Neuronal stem cell (in vitro differentiated cells): Measurements from ENCODE around the gene ALOX15B.

Experiments used
- DNase-seq: peaks from one replicate; pipeline ENCODE4 v3.0.0-alpha.2; 2013; ENCODE audit warnings: low spot score
- H2AFZ ChIP-seq: one replicate; pipeline ENCODE4 v1.6.1; 2013; ENCODE audit warnings: mild to moderate bottlenecking, low read length, inconsistent platforms
- H2AK5ac ChIP-seq: 2 replicates; pipeline ENCODE4 v1.6.1; 2013; ENCODE audit warnings: low read depth, mild to moderate bottlenecking, inconsistent platforms, low read length, moderate library complexity, mixed read lengths
- H2BK120ac ChIP-seq: 2 replicates; pipeline ENCODE4 v1.6.1; 2013; ENCODE audit warnings: low read depth, mild to moderate bottlenecking, inconsistent platforms, low read length, moderate library complexity, mixed read lengths
- H2BK12ac ChIP-seq: one replicate; pipeline ENCODE4 v1.6.1; 2013; ENCODE audit warnings: low read length, inconsistent platforms
- H2BK15ac ChIP-seq: 2 replicates; pipeline ENCODE4 v1.6.1; 2013; ENCODE audit warnings: mild to moderate bottlenecking, low read length, inconsistent platforms, mixed read lengths
- H2BK5ac ChIP-seq: one replicate; pipeline ENCODE4 v1.6.1; 2013; ENCODE audit warnings: inconsistent platforms, mild to moderate bottlenecking, low read length, moderate library complexity
- H3K14ac ChIP-seq: one replicate; pipeline ENCODE4 v1.6.1; 2013; ENCODE audit warnings: low read length, inconsistent platforms
- H3K18ac ChIP-seq: 2 replicates; pipeline ENCODE4 v1.6.1; 2013; ENCODE audit warnings: low read length, inconsistent platforms
- H3K23ac ChIP-seq: 2 replicates; pipeline ENCODE4 v1.6.1; 2013; ENCODE audit warnings: low read depth, mild to moderate bottlenecking, mixed read lengths, low read length, inconsistent platforms; ENCODE audit not compliant: poor library complexity
- H3K27ac ChIP-seq: replicated peaks from 3 replicates; pipeline ENCODE4 v1.5.1; 2013; ENCODE audit warnings: low read length, inconsistent platforms
- H3K27me3 ChIP-seq, 3 experiments: 2 replicates each; pipeline ENCODE4 v1.6.1; 2013; ENCODE audit warnings: low read length in 3 of 3, mild to moderate bottlenecking in 2 of 3, inconsistent platforms in 1 of 3, low read depth in 1 of 3, mixed read lengths in 1 of 3, moderate library complexity in 1 of 3; ENCODE audit not compliant: control insufficient read depth in 3 of 3, insufficient read depth in 3 of 3
- H3K36me3 ChIP-seq, 2 donors: replicated peaks in 1 of 2; 2 replicates each; pipeline ENCODE4 v1.6.1; 2013; ENCODE audit warnings: low read length in 2 of 2; ENCODE audit not compliant: control insufficient read depth in 2 of 2, insufficient read depth in 2 of 2
- H3K4ac ChIP-seq: 2 replicates; pipeline ENCODE4 v1.6.1; 2013; ENCODE audit warnings: inconsistent platforms, mild to moderate bottlenecking, low read length, moderate library complexity
- H3K4me1 ChIP-seq, 2 donors: 1 replicate in 1 of 2; 2 replicates in 1 of 2; pipeline ENCODE4 v1.6.1; 2013; ENCODE audit warnings: low read length in 2 of 2, low read depth in 1 of 2; ENCODE audit not compliant: control insufficient read depth in 2 of 2, insufficient read depth in 1 of 2
- H3K4me2 ChIP-seq: one replicate; pipeline ENCODE4 v1.6.1; 2013; ENCODE audit warnings: mild to moderate bottlenecking, low read length, inconsistent platforms; ENCODE audit not compliant: insufficient read depth, poor library complexity, severe bottlenecking
- H3K4me3 ChIP-seq, 2 donors: 2 replicates each; pipeline ENCODE4 v1.5.1; 2013; ENCODE audit warnings: low read length in 2 of 2, mild to moderate bottlenecking in 2 of 2, inconsistent platforms in 1 of 2, moderate library complexity in 1 of 2
- H3K79me1 ChIP-seq: one replicate; pipeline ENCODE4 v1.6.1; 2013; ENCODE audit warnings: low read depth, mild to moderate bottlenecking, inconsistent platforms, low read length, moderate library complexity
- H3K9ac ChIP-seq: one replicate; pipeline ENCODE4 v1.6.1; 2013; ENCODE audit warnings: mild to moderate bottlenecking, low read depth, low read length, inconsistent platforms; ENCODE audit not compliant: poor library complexity
- H3K9me3 ChIP-seq, 2 donors: replicated peaks in 1 of 2; 2 replicates each; pipeline versions ENCODE3 to v1.6.1; 2013; ENCODE audit warnings: low read length in 2 of 2, mild to moderate bottlenecking in 2 of 2, inconsistent platforms in 1 of 2, low read depth in 1 of 2, mixed read lengths in 1 of 2, moderate library complexity in 1 of 2; ENCODE audit not compliant: control insufficient read depth in 2 of 2, insufficient read depth in 1 of 2
- H4K8ac ChIP-seq: one replicate; pipeline ENCODE4 v1.6.1; 2013; ENCODE audit warnings: low read depth, mild to moderate bottlenecking, inconsistent platforms, low read length, moderate library complexity
- H4K91ac ChIP-seq: one replicate; pipeline ENCODE4 v1.6.1; 2013; ENCODE audit warnings: low read length, low read depth, mild to moderate bottlenecking, inconsistent platforms; ENCODE audit not compliant: poor library complexity
- WGBS, 2 donors: extraction: QIAGEN DNeasy Blood & Tissue Kit; methylation state at CpG; one replicate each; pipeline ENCODE4 v1.1.7; 2013; ENCODE audit warnings: missing lambda C conversion rate in 2 of 2, mixed read lengths in 1 of 2; ENCODE audit not compliant: insufficient read length in 2 of 2, insufficient replicate concordance in 1 of 2; ENCODE audit errors: extremely low coverage in 2 of 2; 5-methylcytosine and 5-hydroxymethylcytosine counted together

Gene ALOX15B

DNA sequence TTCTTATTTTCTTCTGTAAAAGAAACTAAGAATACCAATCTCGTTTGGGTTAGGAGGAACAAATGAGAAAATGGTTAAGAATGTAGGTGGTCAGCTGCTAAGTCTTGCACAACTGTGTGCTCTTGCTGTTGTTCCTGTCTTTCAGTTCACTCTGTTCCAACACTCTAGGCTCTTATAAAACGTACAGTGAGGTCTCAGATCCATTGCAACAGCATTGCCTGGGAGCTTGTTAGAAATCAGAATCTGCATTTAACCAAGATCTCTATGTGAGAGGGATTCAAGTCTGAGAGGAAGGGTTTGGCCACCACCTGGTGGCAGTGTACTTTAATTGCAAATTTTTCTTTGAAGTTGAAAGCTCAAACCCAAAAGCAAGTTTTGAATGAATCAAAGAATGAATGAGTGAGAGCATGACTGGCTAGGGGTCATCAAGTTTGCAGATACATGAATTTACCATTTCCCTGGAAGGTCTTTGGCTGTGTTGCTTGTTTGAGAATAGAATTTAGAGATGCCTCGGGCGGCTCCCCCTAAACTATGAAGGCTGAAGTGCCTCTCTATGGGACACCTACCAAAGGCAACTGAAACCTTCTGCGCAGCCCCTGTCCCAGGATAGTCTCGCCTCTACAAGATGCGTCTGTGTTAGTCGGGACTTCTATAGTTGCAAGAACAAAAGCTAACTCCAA, 2.5 kb downstream of the ALOX15B start:
- Histone ChIP-seq H3K23ac (no peak overlapping the region), H2AFZ (no peak overlapping the region), H4K91ac (no peak overlapping the region), H3K36me3 (no peaks in the 10 kb centered on the region), H3K18ac (no peak overlapping the region), H3K27ac (no peak overlapping the region), H2BK12ac (no peak overlapping the region), H3K79me1 (no peaks in the 10 kb centered on the region), H3K14ac (no peak overlapping the region), H3K4me3 (no peak overlapping the region), H3K9me3 (peaks cover 0 to 2% of the 10 kb centered on the region in 2 donors), H2AK5ac (no peak overlapping the region), H3K4ac (no peak overlapping the region), H4K8ac (no peak overlapping the region), H2BK15ac (no peak overlapping the region), H3K4me2 (no peak overlapping the region), H2BK120ac (no peak overlapping the region), H3K9ac (no peak overlapping the region), H3K27me3 (peaks cover 2 to 20% (median 18%) of the 10 kb centered on the region in 3 experiments), H3K4me1 (peaks cover 0 to 8% of the 10 kb centered on the region in 2 donors), H2BK5ac (no peak overlapping the region)
- WGBS, 2 donors, result no CpG with 5 or more reads among the region's 8 CpGs
- DNase-seq, result peak; percentile 38

DNA sequence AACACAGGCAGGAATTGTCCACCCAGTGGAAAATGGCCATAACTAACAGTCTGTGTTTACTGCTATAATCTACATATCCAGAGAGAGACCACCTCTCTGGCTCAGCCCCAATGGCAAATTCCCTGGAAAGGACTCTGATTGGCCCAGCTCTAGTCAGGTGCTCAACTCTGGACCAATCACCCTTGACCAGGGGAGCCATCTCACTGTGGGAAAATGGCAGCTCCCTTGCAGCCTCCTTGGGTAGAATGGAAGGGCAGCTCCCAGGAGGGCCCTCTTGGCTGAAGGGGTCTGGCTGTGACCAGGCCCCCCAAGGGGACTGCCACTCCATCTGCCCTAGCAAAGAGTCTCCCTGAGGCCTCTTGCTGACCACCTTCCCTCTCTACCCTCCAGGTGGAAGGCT, 3.1 kb downstream of the ALOX15B start:
- H3K27ac ChIP-seq, result no peak overlapping the region
- H3K4me1 ChIP-seq, result peaks cover 0 to 8% of the 10 kb centered on the region in 2 donors
- peaks cover 2 to 26% (median 18%) of the 10 kb centered on the region in 3 experiments for H3K27me3 ChIP-seq
- no peak overlapping the region for H3K9ac ChIP-seq
- H3K9me3 ChIP-seq, result peaks cover 0 to 2% of the 10 kb centered on the region in 2 donors
- no peak for DNase-seq
- no peak overlapping the region for H2BK120ac ChIP-seq
- no peak overlapping the region for H2BK15ac ChIP-seq
- H3K36me3 ChIP-seq, result no peaks in the 10 kb centered on the region
- no peak overlapping the region for H4K91ac ChIP-seq
- no peak overlapping the region for H3K4me2 ChIP-seq
- H3K14ac ChIP-seq, result no peak overlapping the region
- H2AFZ ChIP-seq, result no peak overlapping the region
- no peak overlapping the region for H3K4me3 ChIP-seq
- no peak overlapping the region for H2BK12ac ChIP-seq
- H3K4ac ChIP-seq, result no peak overlapping the region
- H3K79me1 ChIP-seq, result no peaks in the 10 kb centered on the region
- H3K23ac ChIP-seq, result no peak overlapping the region
- H2BK5ac ChIP-seq, result no peak overlapping the region
- H3K18ac ChIP-seq, result no peak overlapping the region
- no peak overlapping the region for H4K8ac ChIP-seq
- no peak overlapping the region for H2AK5ac ChIP-seq

DNA sequence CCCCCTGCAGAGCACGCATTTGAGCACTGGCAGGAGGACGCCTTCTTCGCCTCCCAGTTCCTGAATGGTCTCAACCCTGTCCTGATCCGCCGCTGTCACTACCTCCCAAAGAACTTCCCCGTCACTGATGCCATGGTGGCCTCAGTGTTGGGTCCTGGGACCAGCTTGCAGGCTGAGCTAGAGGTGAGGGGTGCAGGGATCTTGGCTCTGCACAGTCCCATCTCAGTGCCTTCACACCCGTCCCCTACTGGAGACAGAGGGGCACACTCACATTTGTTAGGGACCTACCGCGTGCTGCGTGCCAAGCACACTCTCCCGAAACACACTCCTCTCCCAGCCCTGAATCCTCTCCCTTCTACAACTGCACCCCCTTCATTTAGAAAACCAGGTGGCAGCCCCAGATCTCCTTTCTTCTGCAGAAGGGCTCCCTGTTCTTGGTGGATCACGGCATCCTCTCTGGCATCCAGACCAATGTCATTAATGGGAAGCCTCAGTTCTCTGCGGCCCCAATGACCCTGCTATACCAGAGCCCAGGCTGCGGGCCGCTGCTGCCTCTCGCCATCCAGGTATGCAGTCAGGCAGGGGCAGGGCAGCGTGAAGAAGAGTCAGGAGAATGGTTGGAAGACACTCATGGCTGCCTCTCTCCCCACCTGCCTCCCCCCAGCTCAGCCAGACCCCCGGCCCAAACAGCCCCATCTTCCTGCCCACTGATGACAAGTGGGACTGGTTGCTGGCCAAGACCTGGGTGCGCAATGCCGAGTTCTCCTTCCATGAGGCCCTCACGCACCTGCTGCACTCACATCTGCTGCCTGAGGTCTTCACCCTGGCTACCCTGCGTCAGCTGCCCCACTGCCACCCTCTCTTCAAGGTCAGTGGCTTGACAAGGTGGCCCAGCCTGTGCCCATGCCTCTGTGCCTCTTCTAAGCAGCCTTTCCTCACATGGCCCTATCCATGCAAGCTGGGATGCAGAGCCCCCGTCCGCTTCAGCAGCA, 6.3 kb downstream of the ALOX15B start:
- no CpG with 5 or more reads among the region's 24 CpGs for WGBS, 2 donors
- Histone ChIP-seq H3K4me2 (no peak overlapping the region), H3K18ac (peak overlapping the region; percentile 35), H3K4me1 (peaks cover 0 to 2% of the 10 kb centered on the region in 2 donors), H3K4ac (no peak overlapping the region), H2AFZ (no peak overlapping the region), H3K9me3 (no peaks in the 10 kb centered on the region), H3K4me3 (no peak overlapping the region), H2BK120ac (no peak overlapping the region), H3K14ac (no peak overlapping the region), H4K91ac (no peak overlapping the region), H2BK15ac (peak overlapping the region; percentile 72), H3K36me3 (no peaks in the 10 kb centered on the region), H3K9ac (peak overlapping the region; percentile 50), H3K27me3 (peaks cover 0 to 49% (median 6%) of the 10 kb centered on the region in 3 experiments), H3K23ac (peak overlapping the region; percentile 30), H3K79me1 (no peaks in the 10 kb centered on the region), H4K8ac (peak overlapping the region; percentile 99), H2AK5ac (peak overlapping the region; percentile 32), H2BK12ac (no peak overlapping the region), H3K27ac (no peak overlapping the region), H2BK5ac (no peak overlapping the region)
- DNase-seq, result no peak
